Stimulated activated CD8-positive, alpha-beta memory T cell treated with anti-CD3 and anti-CD28 coated beads, Interleukin-7, amount 100 ng/mL, for 1 hour (primary cell): ENCODE measurements around the gene FH.

Source experiments
- DNase-seq, 2 donors: peaks; one replicate each; pipeline ENCODE4 v3.0.0-alpha.2; 2020; ENCODE audit warnings: low read depth in 2 of 2

FH gene

DNA sequence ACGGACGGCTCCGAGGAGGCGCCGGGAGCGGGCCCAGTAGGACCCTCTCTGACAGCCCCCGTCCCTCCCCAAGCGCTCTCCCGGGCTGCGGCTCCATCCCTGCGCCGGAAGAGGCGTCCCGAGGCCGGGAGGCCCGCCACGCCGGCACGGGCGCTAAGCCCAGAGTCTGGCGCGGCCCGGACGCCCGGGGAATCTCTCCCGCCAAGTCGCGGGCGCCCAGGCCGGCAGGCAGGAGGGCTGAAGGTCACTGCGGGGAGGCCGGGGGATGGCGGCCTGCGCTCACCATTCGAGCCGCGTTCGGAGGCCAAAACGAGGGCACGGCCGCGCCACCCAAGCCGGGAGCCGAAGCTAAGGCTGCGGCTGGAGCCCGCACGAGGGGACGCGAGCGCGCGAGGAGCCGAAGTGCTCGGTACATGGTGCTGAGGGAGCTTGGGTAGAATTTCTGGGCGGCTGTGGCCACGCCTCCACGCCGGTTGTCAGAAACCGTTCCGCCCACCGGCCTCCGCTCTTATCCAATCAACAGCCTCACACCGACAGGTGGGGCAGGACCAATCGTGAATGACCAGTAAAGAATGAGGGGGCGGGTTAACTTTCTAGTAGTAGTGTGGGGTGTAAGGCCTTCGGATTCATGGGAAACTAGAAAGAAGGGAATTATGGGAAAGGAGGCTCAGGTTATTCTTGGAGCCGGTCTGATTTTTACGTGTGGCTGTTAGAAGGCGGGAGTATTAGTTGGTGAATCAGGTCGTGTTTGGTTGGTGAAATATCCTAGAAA, at the start of gene FH:
Gene FH, minus strand, starts transcription at position 448 of the 772 bp plus-strand sequence. Its CDS starts 33 bp downstream, at position 415.
- DNase-seq = peak; percentile 78 to 81

DNA sequence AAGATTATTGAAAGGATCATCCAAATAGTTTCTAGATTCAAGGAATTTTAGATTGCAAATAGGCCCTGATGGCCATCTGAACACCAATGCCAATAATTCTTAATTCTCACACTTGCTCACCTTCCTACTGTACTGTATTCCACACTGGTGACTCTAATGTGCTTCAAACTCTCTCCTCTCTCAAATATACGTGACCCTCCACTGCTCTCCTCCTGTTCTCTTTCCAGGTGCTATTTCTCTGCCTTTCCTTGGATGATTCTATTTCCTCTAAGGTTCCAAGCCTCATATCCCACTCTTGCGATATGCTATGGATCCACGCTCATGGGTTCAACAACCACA, 41.3 kb upstream of the FH start:
- DNase-seq = no peak

DNA sequence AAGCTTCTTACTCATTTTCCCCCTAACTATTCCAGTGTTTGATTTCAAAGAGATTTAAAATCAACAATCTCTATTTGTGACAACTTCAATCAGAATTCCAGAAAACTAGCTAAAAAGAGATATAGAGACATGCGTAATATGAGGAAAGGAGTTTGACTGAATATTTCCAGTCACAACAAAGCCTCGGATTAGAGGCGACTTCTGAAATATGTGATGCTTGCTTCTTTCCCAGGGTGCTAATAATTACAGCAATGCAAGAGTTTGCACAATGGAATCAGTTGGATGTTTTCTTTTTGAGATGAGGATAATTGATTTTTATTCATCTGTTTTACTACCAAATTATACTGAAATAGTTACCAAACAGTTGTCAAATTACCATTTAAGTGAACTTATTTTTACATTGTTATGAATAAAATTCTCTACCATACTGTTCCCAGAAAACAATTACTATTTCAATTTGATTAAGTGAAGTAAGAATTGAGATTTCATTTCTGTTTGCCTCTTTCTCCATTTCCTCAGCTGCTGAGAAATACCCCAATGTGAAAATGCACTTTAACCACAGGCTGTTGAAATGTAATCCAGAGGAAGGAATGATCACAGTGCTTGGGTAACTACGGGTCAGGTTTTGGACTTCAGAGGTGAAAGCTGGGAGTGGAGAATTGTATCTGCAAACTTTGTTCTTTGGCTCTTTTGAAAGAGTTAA, 40.7 kb upstream of the FH start:
- no peak for DNase-seq

DNA sequence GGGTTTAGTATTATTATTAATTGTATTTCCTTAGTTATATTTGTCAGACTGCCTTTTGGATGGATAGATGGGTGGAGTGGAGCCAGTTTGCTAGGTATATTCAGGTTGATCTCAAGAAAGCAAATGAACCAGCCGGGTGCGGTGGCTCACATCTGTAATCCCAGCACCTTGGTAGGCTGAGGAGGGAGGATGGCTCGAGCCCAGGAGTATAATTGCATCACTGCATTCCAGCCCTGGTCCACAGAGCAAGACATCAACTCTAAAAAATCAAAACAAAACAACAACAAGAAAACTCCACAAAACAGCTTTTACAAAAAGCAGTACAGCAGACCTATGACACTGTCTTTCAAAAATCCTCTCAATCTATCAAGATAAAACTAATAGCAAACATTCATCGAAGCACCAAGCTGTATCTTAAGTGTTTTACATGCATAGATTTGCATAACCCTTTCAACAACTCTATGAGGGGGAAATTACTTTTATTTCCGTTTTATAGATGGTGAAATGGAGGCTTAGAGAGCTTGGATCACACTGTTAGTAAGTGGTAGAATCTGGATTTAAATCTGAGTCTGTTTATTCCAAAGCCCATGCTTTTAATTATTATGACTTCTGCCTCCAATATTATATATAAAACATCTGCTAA, 38.1 kb upstream of the FH start:
- no peak for DNase-seq

DNA sequence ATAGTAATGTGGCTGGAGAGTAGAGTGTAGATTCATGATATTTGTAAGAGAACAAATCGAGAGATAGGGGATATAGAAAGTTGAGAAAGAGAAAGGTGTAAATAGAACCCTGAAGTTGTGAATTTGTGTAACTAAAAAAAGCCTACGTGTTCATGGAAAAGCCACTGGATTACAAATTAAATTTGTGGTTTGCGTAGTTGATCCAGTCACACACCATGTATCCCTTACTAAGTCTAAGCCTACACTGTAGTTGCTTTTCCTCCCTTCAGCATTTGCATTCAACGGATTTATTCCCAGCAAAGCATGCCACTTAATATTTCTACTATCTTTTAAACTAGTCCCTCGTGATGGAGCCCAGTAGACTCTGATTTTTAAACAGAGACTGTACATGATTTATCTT, 37.5 kb upstream of the FH start:
- DNase-seq = no peak

DNA sequence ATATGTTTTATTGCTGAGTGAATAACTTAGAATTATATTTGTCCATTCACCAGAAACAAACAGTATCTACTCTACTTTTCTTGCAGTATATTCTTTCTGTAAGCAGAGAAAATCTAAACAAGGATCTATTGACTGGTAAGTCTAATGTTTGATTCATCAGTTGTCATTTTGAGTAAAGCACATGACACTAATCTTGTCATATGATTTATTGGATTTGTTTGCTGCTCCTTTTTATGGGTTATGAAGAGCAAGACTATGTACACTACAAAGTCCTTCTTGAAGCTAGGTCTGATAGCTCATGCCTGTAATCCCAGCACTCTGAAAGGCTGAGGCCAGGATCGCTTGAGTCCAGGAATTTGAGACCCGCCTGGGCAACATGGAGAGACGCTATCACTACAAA, 36.0 kb upstream of the FH start:
- no peak for DNase-seq

DNA sequence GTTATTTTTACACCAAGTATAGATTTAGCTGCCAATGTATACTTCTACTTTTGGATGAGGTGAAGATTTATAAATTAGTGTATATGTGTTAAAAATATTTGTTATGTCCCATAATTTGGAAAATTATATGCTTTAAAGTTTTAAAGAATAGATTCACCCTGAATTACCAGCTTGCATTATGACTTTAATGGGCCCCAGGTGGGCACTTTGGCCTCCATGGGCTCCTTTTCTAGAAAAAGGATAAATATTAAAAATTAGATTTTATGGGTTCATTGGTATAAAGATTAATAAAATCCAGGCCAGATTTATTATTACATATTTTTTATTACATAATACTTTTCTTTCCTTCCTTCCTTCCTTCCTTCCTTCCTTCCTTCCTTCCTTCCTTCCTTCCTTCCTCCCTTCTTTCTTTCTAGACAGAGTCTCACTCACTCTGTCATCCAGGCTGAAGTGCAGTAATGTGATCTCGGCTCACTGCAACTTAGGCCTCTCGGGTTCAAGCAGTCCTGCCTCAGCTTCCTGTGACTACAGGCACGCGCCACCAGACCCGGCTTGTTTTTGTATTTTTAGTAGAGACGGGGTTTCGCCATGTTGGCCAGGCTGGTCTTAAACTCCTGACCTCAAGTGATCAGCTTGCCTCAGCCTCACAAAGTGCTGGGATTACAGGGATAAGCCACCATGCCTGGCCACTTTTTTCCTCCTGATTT, 34.5 kb upstream of the FH start:
- DNase-seq = no peak

DNA sequence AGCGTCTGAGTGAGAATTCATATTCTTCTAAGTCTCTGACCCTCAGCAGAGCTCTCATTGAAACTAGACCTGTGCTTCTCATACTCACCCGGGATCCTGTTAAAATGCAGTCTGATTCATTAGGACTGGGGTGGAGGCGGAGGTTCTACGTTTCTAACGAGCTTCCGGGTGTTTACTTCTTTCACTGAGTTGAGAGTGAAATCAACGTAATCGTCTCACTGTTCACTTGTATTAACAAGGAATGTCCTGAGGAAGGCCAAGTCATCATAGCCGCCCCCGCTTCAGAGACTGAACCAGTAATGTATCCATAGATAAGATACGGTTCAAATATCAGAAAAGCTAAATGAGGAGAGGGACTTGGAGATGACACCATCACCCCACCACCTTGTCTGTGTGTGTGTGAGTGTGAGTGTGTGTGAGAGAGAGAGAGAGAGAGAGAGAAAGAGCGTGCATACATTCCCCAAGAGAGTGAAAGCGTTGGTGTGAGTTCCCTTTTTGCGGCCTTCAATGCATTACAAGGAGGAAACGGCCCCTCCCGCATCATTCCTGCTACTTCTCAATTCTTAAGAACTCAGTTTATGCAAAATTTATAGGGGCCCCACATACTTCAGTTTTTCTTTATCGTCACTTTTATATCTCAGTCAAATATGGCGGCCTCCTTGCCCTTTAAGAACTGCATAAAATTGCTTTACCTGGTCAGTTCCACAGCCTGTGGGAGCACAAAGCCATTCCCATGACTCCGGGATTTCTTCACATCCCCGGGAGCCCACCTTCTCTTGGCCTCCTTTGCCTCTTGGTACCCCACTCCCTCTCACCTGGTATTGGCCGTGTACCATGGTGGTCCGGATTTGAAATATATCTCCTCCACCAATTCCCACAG, 32.4 kb upstream of the FH start:
- no peak for DNase-seq

DNA sequence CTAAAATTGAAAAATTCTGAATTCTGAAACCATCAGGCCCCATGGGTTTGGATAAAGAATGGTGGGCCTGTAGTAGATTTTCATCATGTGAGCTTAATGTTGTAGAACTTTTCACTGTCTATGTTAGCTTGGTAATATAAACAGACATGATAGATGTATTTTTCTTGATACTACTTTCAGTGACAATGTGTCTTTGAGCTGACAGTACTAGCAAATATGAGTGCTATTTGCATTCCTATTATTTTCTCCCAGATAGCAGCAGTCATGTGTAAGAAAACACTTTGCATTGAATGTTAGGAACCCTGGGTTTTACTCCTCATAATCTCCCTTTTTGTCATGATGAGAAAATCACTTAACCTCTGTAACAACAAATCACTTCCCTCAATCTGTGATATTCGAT, 30.8 kb upstream of the FH start:
- DNase-seq = no peak

DNA sequence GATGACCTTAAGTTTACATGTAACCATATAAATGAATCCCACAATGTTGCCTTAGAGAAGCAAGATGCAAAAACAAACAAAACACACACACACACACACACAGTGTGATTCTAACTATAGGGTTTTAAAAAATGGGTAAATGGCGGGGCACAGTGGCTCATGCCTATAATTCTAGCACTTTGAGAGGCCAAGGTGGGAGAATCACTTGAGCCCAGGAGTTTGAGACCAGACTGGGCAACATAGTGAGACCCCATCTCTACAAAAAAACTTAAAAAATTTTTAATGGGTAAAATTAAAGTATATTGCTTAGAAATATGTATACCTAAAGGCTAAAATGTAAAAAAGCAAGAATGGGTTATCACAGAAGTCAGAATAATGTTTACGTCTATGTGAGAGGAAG, 28.5 kb upstream of the FH start:
- DNase-seq = no peak

DNA sequence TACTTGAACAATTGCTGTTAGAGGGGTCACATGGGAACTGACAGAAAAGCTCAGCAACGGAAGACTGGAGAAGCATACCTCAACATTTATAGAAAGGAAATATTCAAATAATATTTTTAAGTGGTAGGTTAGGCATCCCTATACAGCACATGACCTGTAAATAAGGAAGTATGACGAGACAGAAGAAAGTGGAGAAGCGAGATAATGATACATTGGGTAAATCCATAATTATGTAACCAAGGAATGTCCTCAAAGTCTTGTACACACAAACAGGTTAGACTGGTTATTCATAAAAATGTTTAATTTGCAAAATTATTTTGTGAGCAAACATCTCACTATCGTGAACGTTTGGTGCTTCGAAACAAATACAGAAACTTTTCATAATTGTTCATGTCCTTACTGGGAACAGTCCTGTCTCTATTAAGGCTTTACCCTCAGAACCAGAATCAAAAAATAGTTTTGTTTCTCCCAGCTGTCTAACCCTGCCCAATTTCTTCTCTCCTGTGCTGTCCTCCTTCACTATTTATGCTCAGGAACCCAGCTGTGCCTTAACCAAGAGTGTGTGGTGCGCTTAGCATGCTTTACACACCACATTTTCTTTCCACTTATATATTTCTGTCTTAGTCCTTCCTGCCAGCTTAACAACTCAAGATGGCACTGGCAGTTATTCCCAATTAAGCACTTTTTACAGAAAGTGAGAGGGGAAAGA, 22.8 kb upstream of the FH start:
- DNase-seq = no peak

DNA sequence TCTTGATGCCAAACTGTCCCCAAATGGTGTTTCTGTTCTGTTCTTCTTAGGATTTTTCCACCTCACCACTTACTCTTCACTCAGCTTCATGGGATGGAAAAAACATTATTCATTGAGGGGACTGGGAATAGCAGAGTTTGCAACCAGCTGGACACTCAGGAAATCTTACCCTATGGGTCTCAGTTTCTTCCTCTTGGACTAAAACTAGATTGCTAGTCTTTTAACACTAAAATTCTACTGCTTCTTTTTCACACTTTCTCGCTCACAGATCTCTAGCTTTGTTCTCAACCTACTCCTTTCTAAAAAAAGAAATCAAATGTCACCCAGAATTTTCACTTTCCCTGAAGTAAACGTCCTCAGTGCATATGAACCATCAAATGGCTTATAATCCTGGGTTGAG, 17.4 kb upstream of the FH start:
- DNase-seq = no peak

DNA sequence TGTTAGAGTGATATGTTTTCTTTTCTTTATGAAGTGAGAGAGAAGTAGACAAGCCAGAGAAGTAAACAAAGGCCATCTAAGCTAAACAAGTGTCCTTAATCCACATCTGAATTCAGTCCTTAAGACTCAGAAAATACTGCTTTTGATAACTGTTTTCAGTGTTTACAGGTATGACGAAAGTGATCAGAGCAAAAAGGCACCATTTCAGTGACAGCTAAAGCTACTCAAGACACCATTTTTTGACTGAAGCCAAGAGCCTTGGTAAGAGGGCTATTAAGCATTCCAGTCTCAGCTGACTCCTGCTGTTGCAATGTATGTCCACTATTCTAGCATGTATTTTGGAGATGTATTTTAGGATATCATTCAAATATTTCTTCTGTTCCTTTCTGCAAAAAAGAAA, 16.7 kb upstream of the FH start:
- no peak for DNase-seq

DNA sequence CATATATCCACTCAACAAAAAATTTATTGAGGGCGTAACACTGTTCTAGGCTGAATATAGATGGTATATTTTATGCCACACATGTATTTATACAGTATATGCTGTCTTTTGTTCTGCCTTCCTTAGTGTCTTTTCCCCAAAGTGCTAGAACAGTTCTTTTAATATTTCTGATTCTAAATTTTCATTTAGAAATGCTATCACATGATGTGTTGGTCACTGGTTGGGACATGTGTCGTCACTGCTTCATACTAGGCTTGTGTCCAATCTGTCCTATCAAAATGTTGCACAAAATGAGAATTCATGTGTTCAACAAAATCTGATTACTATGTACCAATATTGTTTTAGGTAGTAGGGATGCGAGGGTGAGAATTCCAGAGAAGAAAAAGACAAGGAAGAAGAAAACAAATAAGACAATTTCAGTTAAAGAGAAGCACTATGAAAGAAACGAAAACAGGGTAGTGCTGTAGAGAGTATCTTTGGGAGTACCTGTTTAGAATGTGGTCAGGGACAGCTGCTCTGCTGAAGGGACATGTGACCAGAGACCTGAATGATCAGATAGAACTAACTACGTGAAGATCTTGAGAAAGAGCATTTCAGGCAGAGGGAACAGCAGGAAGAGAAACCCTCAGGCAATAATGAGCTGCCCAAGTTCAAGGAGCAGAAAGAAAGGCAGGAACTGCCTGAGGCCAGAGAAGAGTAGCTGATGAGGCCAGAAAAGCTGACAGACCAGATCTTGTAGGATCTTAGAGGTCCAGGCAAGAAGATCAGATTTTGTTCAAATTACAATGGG, 14.0 kb upstream of the FH start:
- no peak for DNase-seq

DNA sequence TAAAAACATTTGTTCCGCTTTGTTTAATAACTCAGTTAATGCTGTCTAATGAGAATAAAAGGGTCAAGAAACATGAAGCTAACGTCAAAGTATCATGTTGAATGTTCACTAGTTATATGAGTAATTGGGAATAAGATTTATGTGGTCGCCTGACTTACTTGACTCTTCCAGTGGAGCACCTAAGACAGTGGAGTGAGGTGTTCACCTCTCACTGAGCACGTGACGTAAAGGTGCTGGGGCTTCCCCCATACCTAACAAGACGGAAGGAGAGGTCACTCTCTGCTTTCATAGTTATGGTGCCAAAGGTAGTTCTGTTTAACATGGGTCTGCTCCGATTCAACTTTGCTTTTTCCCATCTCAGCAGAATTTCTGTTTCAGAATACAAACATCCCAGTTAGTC, 13.3 kb upstream of the FH start:
- no peak for DNase-seq

DNA sequence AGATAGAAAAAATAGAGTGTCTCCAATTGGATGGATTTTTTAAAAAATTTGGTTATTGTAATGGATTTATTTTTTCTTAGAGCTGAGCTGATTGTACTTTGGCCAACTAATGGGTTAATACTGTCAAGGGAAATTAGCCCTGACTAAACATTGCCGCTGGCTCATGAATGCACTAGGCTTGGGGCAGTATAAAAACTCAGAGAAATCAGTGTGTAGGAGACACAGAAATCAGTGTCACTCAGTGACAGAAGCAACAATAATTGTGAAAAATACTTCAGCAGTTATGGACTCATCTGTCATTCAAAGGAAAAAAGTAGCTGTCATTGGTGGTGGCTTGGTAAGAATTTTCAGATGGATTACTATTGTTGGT, 12.6 kb upstream of the FH start, which contains the start of gene KMO:
Gene KMO, plus strand, starts transcription at position 217 of the 370 bp plus-strand sequence. Its CDS starts 67 bp downstream, at position 284.
- no peak for DNase-seq

DNA sequence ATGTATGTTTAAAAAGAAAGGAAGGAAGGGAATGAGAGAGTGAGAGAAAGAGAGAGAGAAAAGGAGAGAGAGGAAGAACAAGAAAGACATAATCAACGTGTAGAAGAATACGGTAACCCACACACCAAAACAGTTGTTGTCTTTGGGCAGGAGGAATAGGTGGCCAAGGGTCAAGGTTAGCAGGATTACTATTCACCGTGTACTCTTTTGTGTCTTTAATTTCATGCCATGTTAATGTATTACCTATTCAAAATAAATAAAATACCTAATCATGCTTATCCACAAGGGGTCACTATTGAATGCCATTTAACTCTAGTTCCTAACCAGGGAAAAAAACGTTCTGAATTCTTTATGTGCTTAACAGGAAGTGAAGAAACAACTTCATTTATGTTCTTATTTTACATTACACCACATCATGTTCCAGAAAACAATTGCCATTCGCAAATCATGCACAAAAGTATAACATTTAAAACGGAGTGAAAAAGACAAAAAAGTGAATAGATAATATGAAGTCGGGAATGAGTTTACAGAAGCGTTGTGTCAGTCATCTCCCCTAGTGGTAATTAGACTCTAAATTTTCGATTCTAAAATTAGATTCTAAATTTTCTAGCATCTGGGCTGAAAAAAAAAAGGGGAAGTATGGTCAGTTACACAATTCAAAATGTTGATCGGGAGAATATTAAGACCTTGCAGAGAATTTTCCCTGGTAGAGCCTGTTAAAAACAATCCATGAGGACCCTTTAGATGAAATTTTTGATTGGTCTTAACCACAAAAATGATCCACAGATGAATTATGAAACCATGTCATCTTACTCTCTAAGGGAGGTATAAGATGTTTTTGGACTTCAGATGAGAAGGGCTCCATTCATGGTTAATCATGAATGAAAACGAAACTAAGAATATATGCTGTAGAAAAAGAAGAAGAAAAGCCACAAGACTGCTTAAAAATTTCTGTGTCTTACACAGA, 11.9 kb upstream of the FH start:
- no peak for DNase-seq

DNA sequence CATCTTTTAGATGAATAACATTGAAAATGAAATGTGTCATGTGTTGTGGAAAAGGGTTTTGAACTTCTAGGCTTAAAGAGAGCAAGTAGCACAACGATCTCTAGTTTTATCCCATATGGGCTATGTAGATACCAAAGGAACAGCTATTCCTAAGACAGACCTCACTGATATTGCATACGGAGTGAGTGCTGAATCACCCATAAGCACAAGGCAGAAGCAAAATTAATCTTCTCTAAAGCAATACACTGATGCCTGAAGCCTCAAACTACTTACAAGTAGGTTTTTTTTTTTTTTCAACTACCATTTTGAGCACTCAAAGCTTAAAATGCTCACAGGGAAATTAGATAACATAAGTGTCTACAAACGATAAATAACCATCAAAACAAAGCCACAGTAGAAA, 7.6 kb upstream of the FH start:
- no peak for DNase-seq

DNA sequence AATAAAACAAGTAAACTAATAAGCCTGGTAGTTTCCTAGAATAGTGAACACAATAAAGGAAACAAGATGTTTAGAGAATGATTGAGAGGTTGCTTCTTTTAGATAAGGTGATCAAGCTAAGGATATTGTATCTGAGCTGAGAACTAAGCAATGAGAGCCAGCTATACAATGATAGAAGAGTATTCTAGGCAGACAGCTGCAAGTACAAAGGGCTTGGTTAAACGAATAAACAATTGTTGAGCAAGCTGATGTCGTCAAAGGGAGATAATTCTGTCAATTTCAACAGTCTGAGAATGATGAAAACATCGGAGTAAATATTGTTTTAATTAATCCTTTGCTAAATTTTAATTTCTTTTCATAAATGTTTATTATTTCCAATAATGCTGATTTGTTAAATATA, 5.5 kb upstream of the FH start:
- no peak for DNase-seq
